Mucosa of gallbladder (tissue), 1 donor: Measurements from ENCODE around the gene TAGLN. TPM values are rescaled to one million over a fixed set of nuclear protein-coding genes. Genes with fewer than 3 reads are reported as not detected.

Source experiments
- DNase-seq: peaks from one replicate; pipeline ENCODE4 v3.0.0-alpha.2; 2020; ENCODE audit warnings: low spot score
- total RNA-seq: library from RNA; stranded (reverse); gene quantifications from one replicate; pipeline ENCODE4 v1.2.1, GENCODE V29; 2021
- donor health status: DM: no; HTN: no; CAD: no.

TAGLN gene
- total RNA-seq, 1 donor from 2014 or later: 2,517 TPM

- DNase-seq: no peak
Observed at GRCh38 chr11:117214404-117215110, 15.4 kb downstream of the TAGLN start.

DNA sequence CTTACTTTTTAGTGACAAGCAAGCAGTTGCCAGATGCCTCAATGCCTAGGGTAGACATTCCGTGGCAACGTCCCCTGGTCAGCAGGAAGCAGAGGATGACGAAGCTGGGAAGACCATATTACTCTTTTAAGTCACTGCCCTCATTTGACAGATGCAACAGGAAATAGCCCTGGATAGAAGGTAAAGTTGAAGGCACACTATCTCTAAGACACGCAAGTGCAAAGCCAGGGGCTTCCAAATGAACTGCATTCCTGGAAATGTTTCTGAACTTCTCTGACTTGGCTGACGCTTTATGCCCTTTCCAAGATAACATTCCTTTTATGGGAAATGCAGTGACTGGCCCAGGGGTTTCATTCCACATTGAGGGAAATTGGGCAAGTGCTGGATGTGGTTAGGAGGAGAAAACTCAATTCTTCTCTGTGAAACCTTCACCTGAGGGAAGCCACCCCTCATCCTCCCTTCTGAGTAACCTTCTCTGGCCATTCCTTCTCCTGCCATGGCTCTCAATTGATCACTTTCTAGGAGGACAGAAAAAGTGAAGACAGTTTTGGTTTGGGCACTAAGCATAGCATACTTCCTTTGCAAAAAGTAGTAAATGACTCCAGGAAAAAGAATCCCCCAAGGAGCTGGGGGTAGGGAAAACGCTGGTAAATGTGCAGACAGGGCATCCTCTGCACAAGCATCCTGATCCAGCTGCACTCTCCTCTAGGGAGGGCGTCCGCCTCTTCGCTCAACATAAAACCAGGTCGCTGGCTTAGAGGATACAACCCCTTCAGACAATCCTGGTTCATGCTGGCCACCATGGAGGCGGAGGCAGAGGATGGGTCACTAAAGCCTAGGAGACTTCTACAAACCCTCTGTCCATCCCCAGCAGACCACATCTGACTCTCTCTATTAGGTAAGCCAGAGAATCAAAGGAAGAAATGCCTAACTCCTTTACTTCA is 18.2 kb downstream of the TAGLN start:
- no peak for DNase-seq

DNA sequence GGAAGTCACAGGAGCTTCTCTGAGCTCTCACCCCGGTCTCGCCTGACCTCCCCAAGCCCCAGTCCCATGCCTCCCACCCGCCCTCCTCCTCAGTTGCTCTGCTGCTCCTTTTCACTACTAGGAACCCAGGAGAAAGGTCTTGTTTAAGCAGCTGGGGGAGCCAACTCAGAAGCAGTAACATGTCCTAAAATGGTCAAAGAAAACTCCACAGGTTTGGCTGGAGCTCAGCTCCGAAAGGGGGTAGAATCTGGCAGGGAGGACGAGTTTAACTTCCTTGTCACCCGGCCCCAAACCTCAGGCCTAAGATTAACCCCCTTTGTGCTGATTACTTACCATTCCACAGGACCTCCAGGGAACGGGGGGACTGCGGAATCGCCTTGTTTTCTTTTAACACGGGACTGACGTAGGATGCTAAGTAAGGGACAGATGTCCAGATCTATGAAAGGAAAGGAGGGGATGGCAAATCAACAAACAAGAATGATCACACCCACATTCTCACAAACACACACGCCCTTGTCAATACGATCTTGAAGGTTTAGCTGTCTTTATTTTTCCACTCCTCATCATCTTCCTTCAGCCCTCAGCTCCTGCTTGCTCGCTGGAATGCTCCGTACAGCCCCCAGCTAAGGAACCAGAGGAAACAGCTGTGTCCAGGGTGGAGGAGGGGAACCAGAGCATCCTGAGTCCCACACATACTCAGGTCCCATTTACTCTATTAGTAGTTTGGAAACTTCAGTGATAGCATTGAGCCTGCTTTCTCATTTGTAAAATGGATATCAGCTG is 19.2 kb downstream of the TAGLN start:
- DNase-seq: no peak

- no peak for DNase-seq
Observed at GRCh38 chr11:117219001-117219400, 19.8 kb downstream of the TAGLN start.

DNA sequence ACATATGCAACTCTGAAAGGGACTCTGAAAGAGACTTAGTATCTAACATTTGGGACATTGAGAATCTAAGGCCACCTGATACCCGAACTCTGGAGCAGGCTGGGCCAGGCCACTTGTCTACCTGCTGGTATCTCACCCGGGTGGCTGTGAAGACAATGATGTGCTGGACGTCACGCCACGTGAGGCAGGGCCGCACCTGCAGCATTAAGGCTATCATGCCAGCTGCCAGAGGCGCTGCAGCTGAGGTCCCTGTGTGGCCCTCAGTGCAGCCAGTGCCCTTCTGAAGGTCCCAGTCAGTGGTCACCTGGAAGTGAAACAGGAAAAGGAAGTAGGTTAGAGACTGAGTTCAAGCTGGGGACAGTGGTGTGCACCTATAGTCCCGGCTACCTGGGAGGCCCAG is 20.3 kb downstream of the TAGLN start:
- DNase-seq: no peak

GRCh38 chr11:117219995-117220394 is 20.8 kb downstream of the TAGLN start:
- DNase-seq: no peak

DNA sequence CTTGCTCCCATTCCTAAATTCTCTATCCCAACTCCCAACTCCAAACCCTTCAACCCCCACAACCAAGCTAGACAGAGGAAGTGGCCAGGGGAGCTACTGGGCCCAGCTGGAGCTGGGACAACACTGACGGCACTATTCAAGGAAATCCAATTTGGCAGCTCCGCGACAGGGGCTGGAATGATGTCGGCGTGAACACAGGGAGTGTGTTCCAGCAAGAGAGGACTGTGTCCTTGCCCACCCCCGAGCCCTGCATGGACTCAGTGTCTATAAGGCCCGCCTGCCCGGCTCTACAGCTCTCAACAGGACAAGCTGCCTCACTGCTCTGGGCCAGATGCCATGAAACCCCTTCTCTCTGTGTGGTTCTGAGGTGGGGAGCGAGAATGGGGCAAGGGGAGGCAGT is 21.4 kb downstream of the TAGLN start:
- no peak for DNase-seq

DNA sequence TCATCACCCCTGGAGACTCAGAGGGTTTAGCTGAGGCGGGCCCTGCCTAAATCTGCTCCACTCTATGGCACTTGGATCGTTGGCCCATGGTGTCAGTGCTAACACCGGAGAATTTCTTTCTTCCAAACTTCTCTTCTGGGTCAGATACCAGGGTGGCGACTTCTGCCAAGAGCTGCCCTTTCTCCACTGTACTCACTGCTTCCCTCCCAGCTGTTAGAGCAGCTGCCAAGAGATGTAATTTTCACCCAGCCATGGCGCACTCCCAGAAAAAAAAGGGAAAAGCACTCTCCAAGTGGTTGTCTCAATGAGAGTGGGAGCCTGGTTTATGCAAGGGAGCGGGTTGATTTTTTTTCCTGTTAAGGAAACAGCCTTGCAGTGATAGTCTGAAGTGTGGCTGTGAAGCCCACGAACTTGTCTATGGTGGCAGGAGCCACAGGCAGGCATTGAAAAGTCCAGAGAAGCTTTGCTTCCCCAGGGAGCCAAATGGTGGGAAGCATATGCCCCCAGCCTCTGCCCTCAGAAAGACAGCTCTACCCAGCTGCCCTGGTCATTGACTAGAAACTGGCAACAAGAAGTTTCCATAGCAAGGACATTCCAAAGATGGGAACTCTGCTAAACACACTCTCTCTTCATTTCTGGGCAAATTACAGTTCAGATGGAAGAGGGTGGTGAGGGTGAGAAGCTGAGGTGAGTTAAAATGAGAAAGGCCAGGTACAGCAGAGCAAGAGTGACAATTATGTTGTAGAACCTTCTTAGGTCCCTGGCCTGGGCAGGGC is 22.0 kb downstream of the TAGLN start:
- DNase-seq: no peak

- no peak for DNase-seq
Observed at GRCh38 chr11:117221775-117222517, 22.8 kb downstream of the TAGLN start.

GRCh38 chr11:117222991-117223740 is 24.0 kb downstream of the TAGLN start:
- no peak for DNase-seq

DNA sequence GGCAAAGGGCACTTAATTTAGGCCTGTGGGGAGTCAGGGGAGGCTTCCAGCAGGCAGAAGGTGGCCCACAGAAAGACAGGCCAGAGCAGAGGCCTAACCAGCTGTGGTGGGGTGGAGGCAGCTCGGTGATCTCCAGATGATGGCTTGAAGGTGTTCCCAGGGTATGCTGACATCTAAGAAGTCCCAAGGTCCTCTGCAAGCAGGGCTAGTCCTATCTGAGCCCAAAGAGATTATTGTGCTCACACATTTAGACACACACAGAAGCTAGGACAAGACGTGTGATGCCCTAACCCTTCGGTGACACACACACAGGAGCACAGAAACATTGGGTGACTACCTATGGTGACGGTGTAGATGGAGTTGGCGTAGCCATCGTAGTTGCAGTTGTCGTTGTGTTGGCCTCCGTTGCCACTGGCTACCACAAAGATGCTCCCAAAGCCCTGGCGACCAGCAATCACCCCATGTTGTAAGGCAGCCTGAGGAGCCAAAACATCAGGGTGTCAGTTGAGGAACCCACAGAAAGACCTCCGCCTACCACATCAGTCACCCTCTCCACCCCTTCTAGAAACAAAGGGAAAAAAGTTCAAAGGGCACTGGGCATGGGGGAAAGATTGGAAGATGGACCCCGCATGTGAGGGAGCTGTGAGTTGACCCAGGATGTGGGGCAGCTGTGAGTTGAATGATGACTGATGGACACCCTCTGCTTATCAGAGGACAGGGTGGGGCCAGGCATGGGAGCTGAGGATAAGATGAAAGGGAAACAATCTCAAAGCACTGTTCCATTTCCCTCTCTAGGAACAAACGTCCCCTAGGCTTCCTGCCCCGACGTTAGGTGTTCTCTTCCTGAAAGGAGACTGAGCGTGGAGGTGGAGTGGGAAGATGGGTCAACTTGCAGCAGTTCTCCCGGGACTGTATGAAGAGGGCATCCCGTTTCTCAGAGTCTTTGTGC is 24.8 kb downstream of the TAGLN start:
- no peak for DNase-seq

DNA sequence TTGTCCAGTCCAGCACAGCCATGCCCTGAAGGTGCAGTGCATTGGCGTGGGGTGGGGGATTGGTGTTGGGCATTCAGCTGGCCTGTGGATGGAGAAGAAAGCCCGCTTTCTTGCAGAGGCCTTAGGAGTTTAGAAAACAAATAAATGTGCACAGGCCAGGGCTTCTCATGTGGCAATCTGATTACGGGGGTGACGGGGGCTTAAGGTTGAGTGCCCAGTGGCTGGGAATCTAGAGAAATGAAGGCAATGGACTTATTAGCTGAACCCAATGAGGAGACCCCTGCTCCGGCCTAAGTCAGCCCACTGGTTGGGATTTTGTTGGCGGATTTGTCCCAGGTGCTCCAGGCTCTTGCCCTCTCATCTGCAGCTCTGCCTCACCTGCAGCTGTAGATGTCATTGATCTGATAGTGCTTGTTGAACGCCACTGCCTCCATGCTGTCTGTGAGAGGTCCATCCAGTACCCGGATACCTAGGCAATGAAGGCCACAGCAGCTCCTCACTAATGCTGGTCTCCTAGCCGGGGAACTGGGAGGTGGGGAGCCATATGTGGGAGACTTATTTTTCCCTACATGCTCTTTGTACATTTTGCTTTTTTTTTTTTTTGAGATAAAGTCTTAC is 26.5 kb downstream of the TAGLN start:
- no peak for DNase-seq

DNA sequence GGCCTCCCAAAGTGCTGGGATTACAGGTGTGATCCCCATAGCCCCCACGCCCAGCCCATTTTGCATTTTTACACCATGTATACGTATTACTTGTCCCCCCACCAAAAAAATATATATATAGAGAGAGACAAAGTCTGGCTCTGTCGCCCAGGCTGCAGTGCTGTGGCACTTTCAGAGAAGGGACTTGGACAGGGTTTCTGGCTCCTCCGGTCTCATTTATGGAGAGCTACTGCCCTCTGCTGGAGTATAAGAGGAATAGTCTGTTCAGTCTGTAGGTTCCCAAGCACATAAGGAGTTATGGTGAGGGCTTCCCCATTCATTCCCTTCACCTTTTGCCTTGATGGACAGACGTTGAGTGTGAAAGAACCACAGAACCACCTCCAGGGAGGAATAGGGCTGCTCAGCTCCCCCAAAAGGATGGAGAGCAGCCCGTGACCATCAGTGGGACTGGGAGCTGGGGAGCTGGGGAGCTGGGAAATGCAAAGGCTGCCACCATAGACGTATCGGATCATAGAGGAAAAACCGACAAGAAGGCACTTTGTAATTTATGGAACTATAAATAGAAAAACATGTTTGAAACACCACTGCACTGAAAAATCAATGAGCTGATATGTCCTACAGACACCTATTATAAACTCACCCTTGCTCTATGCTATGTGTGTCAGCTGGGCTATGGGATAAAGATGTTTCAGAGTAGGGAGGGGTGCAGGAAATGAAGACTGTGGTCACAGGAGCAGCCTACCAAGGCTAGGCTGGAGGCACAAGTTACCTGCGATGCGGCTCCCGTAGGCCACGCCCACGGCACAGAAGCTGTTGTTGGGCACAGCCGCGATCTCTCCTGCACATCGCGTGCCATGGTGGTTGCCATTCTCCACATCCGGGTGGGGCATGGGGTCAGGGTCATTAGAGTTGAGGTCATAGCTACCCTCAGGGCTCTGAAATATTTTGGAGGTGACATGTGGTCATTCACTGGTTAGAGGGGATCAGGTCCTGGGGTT is 27.5 kb downstream of the TAGLN start:
- peak; percentile 60 for DNase-seq

DNA sequence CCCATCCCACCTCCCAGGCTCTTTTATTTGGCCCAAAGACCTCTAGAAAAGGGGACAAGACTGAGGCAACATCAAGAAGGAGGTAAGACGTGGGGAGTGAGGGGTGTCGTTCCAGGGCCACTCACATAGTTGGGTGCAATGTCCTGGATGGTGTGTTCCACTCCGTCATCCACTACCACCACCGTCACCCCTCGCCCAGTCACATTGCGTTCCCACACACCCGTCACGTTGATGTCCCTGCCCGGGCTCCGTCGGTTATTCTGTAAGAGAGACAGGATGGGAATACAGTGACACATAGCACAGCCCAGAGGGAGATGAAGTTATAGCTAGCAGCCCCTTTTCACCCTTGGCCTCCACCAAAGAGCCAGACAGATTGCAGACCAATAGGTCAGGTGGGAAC is 28.9 kb downstream of the TAGLN start:
- no peak for DNase-seq

GRCh38 chr11:117229411-117229810 is 30.2 kb downstream of the TAGLN start:
- DNase-seq: no peak

DNA sequence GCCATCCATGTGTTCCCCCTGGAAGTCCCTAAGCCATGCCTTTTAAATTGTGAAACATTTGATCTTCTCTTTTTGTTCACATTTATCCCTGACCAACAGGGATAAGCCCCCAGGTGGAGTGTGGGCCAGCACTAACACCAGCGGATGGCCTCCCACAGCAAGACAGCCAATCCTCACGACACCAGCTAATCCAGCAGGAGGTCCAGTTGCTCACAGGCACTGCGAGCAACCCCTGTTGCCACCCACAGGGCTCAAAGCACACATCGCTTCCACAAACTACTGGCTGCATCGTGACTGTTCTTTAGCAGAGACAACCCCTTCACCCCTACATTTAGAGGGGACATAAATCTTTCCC is 30.7 kb downstream of the TAGLN start:
- no peak for DNase-seq

DNA sequence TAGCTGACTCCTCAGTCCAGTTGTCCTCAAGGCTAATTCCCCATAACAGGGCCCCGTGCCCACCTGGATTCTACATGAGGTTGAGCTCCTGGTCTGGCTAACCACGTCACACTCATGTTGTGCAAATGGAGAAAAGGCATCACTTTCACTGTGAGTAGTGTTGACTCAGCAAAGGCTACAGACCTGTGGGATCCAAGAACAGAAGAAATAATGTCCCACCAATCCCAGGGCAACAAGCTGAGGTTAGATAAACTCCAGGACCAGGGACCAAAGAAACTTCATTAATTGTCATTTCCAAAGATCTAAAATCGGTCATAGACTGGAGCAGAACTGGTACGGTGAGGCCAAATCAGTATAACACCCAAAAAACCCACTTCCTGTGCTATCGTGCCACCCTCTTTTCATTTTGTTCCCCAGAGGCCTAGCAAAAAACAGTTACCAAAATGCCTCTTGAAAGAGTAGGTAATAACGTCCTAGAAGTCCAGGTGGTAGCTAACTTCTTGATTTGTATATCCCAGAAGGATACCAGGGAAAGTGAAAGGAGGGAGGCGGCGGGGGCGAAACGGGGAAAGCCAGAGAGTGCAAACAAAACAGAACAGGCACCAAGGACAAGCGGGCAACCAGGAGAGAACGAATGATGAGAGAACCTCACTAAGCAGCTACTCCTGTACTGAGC is 31.3 kb downstream of the TAGLN start:
- DNase-seq: no peak
